ENCODE measurements around the gene RNF214. TPM values are rescaled to one million over a fixed set of nuclear protein-coding genes. Genes with fewer than 3 reads are reported as not detected.

Gene RNF214
- total and polyA plus RNA-seq, 10 of the 15 experiments (the other 5 are each of a cell fraction or from before 2014, with no cell fraction given) = 4.8 to 16.8 (median 10.5) TPM

DNA sequence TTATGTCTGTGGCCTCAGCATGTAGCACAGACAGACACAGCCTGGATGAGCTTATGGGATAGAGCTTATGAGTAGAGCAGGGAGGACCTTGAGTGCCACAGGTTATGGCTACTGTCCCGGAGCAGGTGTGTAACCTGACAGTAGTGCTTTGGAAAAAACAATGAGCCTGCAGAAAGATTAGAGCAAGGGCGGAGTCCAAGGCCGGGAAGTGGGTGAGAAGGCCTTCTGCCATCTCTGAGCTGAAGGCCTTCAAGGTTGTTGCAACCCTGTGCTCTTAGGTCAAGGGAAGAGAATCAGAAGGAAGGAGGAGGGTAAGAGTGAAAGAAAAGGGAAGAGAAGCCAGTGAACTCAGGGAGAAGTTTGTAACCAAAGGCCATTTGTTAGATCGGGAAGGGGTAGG lies 37.2 kb upstream of the RNF214 start:
- BruUV-seq (replicated peaks) = no TSS peak

More for the DNA sequence above, 37.2 kb upstream of the RNF214 start:
- SMC1A ChIA-PET (ENCODE audit: uncharacterized antibody, unreplicated experiment) = interaction anchor here (1.1 to 1.9 kb wide), 2 partner anchors 14 to 32 kb away, joined by 4 to 6 read pairs; no protein-coding TSS in a partner anchor
- no peak overlapping the region for H3K4me3 ChIP-seq
- H3K27me3 ChIP-seq (replicated peaks in 1 of 2; ENCODE audit: control insufficient read depth in 2 of 2, insufficient read depth in 2 of 2, low read length in 1 of 2) = no peaks in the 10 kb centered on the region
- no peak for ATAC-seq
- H2AFZ ChIP-seq (ENCODE audit: control insufficient read depth, low read depth, low read length) = no peak overlapping the region
- TF ChIP-seq, protein P1, sequence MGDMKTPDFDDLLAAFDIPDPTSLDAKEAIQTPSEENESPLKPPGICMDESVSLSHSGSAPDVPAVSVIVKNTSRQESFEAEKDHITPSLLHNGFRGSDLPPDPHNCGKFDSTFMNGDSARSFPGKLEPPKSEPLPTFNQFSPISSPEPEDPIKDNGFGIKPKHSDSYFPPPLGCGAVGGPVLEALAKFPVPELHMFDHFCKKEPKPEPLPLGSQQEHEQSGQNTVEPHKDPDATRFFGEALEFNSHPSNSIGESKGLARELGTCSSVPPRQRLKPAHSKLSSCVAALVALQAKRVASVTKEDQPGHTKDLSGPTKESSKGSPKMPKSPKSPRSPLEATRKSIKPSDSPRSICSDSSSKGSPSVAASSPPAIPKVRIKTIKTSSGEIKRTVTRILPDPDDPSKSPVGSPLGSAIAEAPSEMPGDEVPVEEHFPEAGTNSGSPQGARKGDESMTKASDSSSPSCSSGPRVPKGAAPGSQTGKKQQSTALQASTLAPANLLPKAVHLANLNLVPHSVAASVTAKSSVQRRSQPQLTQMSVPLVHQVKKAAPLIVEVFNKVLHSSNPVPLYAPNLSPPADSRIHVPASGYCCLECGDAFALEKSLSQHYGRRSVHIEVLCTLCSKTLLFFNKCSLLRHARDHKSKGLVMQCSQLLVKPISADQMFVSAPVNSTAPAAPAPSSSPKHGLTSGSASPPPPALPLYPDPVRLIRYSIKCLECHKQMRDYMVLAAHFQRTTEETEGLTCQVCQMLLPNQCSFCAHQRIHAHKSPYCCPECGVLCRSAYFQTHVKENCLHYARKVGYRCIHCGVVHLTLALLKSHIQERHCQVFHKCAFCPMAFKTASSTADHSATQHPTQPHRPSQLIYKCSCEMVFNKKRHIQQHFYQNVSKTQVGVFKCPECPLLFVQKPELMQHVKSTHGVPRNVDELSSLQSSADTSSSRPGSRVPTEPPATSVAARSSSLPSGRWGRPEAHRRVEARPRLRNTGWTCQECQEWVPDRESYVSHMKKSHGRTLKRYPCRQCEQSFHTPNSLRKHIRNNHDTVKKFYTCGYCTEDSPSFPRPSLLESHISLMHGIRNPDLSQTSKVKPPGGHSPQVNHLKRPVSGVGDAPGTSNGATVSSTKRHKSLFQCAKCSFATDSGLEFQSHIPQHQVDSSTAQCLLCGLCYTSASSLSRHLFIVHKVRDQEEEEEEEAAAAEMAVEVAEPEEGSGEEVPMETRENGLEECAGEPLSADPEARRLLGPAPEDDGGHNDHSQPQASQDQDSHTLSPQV (IDR thresholded peaks at IDR 0.05) = no peak
- no peak for TF ChIP-seq ATF7 (IDR thresholded peaks at IDR 0.05; ENCODE audit: low read depth)
- no peak for TF ChIP-seq MTA2 (IDR thresholded peaks at IDR 0.05; ENCODE audit: low read depth)
- no peak for TF ChIP-seq SMARCA5 (IDR thresholded peaks at IDR 0.05)
- no peak for TF ChIP-seq HDAC6 (IDR thresholded peaks at IDR 0.05; ENCODE audit: unreplicated experiment)
- no peak for TF ChIP-seq SP1 (IDR thresholded peaks at IDR 0.05; ENCODE audit: low read depth, low read length)
- TF ChIP-seq, protein P2, sequence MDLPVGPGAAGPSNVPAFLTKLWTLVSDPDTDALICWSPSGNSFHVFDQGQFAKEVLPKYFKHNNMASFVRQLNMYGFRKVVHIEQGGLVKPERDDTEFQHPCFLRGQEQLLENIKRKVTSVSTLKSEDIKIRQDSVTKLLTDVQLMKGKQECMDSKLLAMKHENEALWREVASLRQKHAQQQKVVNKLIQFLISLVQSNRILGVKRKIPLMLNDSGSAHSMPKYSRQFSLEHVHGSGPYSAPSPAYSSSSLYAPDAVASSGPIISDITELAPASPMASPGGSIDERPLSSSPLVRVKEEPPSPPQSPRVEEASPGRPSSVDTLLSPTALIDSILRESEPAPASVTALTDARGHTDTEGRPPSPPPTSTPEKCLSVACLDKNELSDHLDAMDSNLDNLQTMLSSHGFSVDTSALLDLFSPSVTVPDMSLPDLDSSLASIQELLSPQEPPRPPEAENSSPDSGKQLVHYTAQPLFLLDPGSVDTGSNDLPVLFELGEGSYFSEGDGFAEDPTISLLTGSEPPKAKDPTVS (IDR thresholded peaks at IDR 0.05; ENCODE audit: low read depth, low read length) = no peak
- TF ChIP-seq ZNF622 (IDR thresholded peaks at IDR 0.05) = no peak
- no peak for TF ChIP-seq POLR2AphosphoS2 (IDR thresholded peaks at IDR 0.05; ENCODE audit: low read depth, low read length)
- no peak for TF ChIP-seq SIN3A (IDR thresholded peaks at IDR 0.05; ENCODE audit: low read depth, low read length)
- TF ChIP-seq, protein P3, sequence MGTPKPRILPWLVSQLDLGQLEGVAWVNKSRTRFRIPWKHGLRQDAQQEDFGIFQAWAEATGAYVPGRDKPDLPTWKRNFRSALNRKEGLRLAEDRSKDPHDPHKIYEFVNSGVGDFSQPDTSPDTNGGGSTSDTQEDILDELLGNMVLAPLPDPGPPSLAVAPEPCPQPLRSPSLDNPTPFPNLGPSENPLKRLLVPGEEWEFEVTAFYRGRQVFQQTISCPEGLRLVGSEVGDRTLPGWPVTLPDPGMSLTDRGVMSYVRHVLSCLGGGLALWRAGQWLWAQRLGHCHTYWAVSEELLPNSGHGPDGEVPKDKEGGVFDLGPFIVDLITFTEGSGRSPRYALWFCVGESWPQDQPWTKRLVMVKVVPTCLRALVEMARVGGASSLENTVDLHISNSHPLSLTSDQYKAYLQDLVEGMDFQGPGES (IDR thresholded peaks at IDR 0.05) = no peak
- TF ChIP-seq, protein P4, sequence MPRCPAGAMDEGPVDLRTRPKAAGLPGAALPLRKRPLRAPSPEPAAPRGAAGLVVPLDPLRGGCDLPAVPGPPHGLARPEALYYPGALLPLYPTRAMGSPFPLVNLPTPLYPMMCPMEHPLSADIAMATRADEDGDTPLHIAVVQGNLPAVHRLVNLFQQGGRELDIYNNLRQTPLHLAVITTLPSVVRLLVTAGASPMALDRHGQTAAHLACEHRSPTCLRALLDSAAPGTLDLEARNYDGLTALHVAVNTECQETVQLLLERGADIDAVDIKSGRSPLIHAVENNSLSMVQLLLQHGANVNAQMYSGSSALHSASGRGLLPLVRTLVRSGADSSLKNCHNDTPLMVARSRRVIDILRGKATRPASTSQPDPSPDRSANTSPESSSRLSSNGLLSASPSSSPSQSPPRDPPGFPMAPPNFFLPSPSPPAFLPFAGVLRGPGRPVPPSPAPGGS (IDR thresholded peaks at IDR 0.05; ENCODE audit: borderline replicate concordance, insufficient read depth, low read depth, low read length, poor library complexity, severe bottlenecking) = no peak
- peaks cover 2% of the 10 kb centered on the region for H3K4me1 ChIP-seq (ENCODE audit: control insufficient read depth, insufficient read depth, low read length)
- no peak overlapping the region for H3K27ac ChIP-seq (ENCODE audit: control insufficient read depth, insufficient read depth)
- 95% methylated on average over 4 of the region's 4 CpGs for whole genome bisulfite sequencing (ENCODE audit: insufficient coverage, insufficient replicate concordance, low lambda C conversion rate, missing lambda C conversion rate)
- no peak for FAIRE-seq
- POLR2A ChIA-PET = interaction anchor here (0.7 kb wide), 1 partner anchor 1067 kb away, joined by 3 read pairs; no protein-coding TSS in a partner anchor
- no peaks in the 10 kb centered on the region for H3K79me2 ChIP-seq (ENCODE audit: control insufficient read depth, insufficient read depth, low read length)
- H3K36me3 ChIP-seq (ENCODE audit: control insufficient read depth in 2 of 2, insufficient read depth in 2 of 2, low read length in 1 of 2) = peaks cover 3 to 4% of the 10 kb centered on the region in 2 experiments; a peak in 3 of 4 replicates
- H3K9me3 ChIP-seq (replicated peaks; ENCODE audit: control insufficient read depth, insufficient read depth, low read length) = no peaks in the 10 kb centered on the region
- RAD21 ChIA-PET (ENCODE audit: unreplicated experiment) = no interaction called here
- DNase-seq (ENCODE audit: low read depth, low spot score) = no peak
- H4K20me1 ChIP-seq (ENCODE audit: control insufficient read depth, insufficient read depth) = no peaks in the 10 kb centered on the region
- no peak overlapping the region for H3K4me2 ChIP-seq (ENCODE audit: control insufficient read depth, insufficient read depth)
- intact Hi-C loops (cut with micrococcal nuclease; ENCODE audit: unreplicated experiment) = no loop called here
- CTCF ChIA-PET = interaction anchor here (3.0 to 4.0 kb wide), 2 partner anchors 14 to 32 kb away, joined by 16 to 18 read pairs; no protein-coding TSS in a partner anchor
- no peak overlapping the region for H3K9ac ChIP-seq (ENCODE audit: control insufficient read depth, insufficient read depth, low read length)
- in situ Hi-C loops (cut with MboI) = no loop called here
